GM11168 (cell line): ENCODE results near the gene XPC.

Experiments
- in situ Hi-C: fragments of 300-500 bp; cut with MboI; formaldehyde crosslinking; loops from one replicate; pipeline ENCODE4 v1.12.0; 2022; ENCODE audit warnings: low sequenced_read_pairs; ENCODE audit not compliant: unreplicated experiment

XPC gene

DNA sequence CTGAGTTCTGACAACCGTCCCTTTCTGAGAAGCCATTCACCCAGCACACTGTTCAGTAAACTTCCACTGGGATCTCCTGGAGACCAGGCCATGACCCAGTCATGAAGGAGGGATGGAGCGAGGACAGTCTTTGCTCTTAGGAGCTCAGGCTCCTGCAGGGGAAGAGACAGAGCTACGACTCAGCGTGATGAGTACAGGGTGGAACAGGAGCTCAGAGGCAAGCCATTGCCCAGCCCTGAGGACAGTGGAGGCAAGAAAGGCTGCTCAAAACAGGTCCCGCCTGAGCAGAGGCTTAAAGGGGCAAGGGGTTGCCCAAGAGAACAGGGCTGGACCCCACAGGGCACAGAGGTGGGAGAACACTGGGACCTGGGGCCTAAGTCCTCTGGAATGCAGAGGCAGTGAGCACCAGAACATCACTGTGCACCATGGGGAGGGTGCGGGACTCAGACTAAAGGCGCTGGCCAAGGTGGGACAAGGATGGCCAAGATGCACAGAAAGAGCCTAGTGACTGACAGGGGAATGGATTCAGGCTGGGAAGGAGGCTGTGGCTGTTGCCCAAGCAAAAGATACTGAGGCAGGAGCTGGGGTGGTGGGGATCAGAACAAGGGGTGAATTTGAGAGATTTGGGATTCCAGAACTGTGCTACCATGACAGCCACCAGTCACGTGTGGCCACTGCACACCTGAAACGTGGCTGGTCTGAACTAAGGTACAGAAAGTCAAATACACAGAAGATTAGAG is 27.7 kb downstream of the XPC start:
- in situ Hi-C loops = no loop called here

DNA sequence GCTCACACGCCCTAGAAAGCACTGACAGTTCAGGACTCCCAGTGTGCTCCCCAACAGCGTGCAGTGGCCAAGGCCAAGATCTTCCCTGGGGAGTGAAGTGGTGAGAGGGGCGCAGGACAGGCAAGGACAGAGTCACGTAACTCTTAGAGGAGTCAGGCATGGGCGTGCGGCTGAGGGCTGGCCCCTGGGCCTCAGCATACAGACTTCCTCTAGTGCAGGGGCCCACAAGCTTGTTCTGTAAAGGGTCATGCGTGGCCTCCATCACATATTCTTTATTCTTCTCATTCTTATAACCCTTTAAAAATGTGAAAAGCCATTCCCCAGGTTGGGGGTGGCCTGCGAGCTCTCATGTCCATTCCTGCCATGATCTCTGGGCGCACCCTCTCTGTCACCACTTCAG is 28.3 kb downstream of the XPC start:
- in situ Hi-C loops = no loop called here

DNA sequence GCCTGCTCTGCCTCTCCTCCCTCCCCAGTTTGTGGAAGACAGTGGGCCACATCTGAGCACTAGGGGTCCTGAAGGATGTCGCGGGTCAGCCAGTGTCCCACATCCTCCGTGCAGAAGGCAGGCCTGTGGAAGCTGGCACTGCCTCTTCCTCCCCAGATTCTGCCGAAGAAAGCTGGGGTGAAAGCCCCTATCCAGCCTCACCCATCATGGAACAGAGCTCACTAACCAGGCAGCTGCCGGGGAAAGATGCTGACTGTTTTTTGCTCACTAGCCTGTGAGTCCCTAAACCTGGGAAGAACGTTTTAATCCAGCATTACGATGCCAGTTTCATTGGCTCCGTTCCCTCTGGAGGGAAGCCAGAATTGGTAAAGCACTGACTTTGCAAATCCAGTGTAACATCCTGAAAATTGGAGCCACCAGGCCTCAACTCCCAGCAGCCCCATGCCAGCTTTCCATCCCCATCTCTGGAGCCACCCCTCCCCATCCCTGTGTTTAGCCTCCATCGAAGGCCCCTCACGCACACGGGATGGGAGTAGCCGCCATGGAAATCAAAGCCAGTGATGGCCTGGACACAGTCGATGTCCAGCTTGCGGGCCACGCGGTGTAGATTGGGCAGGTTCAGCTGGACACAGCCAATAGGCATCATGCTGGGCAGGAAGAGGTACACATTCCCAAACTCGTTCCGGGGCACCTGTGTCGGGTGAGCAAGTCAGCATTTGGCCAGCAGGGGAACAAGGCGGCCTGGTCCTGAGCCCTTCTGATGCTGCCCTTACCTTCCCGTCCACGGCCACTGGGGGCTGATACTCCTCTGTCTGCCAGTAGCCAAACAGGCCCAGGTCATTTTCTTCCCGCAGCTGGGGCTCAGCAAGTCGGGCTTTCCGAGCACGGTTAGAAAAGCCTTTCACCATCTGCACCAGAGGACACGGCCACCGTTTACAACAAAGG is 30.1 kb downstream of the XPC start:
- in situ Hi-C loops = no loop called here

DNA sequence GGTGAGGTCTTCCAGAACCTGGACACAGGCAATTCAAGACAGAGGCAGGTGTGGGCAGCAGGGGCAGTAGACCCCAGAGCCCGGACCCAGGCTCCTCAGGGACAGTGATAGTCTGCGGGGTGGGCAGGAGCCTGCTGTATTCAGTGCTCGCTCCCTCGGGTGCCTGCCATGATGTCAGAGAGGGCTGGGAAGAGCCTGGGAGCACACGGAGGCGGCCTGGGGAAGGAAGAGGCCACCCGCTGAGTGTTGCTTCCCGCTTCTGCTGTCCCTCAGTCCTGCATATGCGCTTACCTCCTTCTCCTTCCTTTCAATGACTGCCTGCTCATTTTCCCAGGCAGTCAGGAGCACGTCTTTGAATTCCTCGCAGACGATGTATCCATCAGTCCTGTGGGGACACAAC is 30.8 kb downstream of the XPC start:
- in situ Hi-C loops = no loop called here

GRCh38 chr3:14147066-14147435 is 31.4 kb downstream of the XPC start:
- in situ Hi-C loops = no loop called here

DNA sequence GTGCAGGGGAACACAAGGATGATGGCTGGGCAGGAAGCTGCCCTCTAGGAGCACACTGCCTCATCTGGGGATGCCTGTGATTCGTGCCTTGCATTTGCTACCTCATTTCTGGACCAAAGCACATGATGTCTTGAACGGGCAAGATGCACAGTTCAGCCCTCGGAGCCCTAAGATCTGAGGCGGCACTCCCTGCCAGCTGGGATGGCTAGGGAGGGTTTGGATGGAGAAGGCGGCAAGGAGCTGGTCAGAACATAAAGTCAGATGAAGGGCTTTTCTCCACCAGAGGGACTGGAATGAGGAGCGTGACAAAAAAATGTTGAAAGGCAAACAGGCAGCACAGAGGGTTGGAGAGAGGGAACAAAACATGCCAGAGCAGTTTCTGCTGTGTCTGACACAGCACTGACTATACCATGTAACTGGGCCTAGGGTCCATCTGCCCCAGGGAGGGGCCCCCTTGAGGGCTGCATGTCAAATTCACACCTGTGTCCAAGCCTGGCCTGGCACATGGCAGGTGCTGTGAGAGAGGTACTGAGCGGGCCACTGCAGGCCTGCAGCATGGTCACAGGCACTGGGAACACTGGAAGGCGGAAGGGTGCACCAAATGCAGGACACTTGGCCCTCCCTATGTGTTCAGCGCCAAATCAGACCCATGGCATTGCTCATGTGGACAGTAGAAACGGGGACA is 31.9 kb downstream of the XPC start:
- in situ Hi-C loops = no loop called here

DNA sequence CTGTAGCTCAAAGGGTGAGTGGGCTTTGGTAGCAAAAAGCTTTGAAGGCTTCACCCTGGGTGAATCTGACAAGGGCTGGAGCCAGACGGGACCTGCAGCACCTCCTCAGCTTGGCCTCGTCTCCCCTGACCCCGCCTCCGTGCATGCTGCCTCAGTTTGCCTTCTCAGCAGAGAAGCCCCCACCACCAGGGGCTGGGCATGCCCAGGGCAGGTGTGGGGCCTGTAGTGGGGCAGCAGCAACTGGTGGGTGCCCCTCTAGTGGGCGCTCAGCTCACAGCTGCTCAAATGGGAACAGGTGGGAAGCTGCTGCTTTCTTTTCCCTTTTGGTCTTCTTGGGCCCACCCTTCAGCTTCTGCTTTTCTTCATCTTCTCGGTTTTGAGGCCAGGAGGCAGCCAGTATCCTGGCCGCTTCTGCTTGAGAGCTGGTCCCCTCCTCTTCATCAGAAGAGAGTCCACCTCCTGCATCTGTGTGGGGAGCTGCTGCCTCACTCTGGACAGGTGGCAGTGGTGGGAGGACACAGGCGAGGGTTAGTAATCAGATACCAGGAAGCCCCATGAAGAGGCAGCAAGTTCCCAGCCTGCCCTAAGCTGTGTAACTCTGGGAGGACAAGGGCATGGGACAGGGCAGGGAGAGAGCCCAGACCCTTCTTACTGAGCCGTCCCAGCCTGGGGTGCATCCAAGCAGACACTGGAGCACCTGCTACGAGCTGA is 32.6 kb downstream of the XPC start:
- in situ Hi-C loops = no loop called here

GRCh38 chr3:14145236-14145635 is 33.2 kb downstream of the XPC start:
- in situ Hi-C loops = no loop called here

- in situ Hi-C loops = no loop called here
Observed at GRCh38 chr3:14144423-14145075, 33.9 kb downstream of the XPC start.

DNA sequence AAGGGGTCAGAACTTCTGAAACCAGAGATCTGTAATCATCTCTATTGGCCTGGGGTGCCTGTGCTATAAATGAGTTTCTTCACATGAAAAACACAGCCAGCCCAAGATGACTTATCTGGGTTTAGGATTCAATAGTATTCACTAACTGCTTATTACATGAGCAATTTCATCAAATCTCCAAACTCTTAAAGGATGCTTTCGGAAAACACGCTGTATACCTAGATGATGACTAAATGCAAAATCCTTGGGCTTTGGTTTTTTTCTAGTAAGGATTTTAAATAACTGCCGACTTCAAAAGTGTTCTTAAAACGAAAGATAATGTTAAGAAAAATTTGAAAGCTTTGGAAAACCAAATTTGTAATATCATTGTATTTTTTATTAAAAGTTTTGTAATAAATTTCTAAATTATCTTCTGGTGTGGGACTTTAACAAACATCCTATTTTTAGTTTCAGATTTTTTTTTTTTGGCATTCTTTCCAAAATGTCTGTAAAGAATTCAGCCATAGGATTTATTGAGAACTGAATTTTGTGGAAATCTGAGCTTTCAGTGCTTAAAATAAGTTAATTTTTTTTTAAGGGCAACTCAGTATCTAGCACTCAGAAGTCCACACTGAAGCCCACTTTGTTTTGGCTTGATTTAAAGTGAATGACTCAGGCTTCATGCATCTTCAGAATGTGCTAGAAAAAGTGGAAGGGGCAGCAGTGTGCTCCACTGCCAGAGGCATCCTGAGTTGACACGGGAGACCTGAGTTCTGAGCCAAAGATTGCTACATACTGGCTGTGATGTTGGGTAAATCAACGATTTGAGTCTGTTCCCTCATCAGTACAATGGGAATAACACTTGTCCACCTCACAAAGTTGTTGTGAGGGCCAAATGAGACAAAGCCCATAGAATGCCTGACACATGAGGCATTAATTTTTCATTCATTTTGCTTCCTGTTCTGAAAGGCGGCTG is 34.9 kb downstream of the XPC start:
- in situ Hi-C loops = no loop called here

DNA sequence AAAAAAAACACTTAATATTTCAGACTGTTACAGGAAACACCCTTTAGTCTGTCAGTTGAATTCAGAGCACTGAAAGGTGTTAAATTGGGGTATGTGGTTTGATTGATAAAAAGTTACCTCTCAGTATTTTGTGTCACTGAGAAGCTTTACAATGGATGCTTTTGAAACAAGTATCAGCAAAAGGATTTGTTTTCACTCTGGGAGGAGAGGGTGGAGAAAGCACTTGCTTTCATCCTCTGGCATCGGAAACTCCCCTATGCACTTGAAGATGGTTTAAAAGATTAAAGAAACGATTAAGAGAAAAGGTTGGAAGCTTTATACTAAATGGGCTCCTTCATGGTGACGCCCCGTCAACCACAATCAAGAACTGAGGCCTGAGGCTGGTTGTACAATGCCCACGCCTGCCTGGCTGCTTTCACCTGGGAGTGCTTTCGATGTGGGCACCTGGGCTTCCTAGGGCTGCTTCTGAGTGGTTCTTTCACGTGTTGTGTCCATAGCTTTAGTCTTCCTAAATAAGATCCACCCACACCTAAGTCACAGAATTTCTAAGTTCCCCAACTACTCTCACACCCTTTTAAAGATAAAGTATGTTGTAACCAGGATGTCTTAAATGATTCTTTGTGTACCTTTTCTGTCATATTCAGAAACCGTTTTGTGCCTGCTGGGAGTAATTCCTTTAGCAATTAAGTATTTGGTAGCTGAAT is 35.7 kb downstream of the XPC start:
- in situ Hi-C loops = no loop called here

DNA sequence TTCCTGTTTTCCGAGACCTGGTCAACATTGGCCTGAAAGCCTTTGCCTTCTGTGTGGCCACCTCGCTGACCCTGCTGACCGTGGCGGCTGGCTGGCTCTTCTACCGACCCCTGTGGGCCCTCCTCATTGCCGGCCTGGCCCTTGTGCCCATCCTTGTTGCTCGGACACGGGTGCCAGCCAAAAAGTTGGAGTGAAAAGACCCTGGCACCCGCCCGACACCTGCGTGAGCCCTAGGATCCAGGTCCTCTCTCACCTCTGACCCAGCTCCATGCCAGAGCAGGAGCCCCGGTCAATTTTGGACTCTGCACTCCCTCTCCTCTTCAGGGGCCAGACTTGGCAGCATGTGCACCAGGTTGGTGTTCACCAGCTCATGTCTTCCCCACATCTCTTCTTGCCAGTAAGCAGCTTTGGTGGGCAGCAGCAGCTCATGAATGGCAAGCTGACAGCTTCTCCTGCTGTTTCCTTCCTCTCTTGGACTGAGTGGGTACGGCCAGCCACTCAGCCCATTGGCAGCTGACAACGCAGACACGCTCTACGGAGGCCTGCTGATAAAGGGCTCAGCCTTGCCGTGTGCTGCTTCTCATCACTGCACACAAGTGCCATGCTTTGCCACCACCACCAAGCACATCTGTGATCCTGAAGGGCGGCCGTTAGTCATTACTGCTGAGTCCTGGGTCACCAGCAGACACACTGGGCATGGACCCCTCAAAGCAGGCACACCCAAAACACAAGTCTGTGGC is 36.6 kb downstream of the XPC start:
- in situ Hi-C loops = no loop called here

DNA sequence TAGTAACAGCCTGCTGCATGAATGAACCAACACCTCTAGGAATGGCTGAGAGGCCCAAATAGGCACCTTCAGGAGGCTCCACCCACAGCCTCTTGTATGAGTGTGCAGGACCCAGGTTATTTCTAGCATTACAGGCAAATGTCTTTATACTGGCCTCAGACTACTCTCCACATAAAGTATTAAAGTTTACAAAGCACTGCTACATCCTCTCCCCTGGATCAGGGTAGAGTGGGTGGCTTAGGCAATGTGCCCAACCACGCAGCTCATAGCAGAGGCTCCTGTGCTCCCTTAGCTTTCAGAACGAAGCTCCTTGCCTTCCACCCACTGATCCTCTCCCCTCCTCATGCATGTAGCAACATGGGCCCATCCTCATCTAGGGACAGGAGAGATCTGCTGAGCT is 37.3 kb downstream of the XPC start:
- in situ Hi-C loops = no loop called here

DNA sequence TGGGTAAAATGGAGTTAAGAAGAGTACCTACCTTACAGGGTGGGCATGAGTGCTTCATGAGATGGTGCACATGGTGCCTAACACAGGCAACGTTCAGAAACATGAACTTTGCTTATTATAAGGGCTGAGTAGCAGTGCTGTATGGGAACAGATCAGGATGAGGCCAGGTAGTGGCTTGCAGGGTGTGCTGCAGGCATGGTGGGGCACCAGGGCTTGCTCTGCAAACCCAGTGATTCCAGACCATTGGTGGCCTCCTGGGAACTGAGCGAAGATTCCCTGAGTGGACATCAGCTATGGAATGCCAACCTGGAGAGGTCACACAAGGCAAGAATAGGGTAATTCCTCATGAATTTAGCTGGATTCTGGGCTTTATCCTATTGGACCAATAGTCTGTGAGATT is 37.7 kb downstream of the XPC start:
- in situ Hi-C loops = no loop called here

GRCh38 chr3:14139771-14140170 is 38.6 kb downstream of the XPC start:
- in situ Hi-C loops = no loop called here

- in situ Hi-C loops = no loop called here
Observed at GRCh38 chr3:14138878-14139655, 39.3 kb downstream of the XPC start.
